Cardiac septum (tissue), 1 donor: Measurements from ENCODE around the gene MICAL3. TPM values are rescaled to one million over a fixed set of nuclear protein-coding genes. Genes with fewer than 3 reads are reported as not detected.
A peak's percentile ranks its signal among the peaks of the same experiment; 100 is the strongest.
"Not testable (repeated sequence)": the region's sequence is repeated elsewhere in the genome, so short reads cannot be mapped to it uniquely, and the experiment has no call there.

ENCODE experiments used
- DNase-seq: peaks from one replicate; pipeline ENCODE4 v3.0.0-alpha.2; 2020; ENCODE audit warnings: low spot score
- intact Hi-C: fragments of 100-400 bp; cut with DNase I; formaldehyde crosslinking; loops from one replicate; pipeline ENCODE4 v1.14.0; 2022
- total RNA-seq: library from RNA; stranded (reverse); fragmentation: NEBNext Ultra II Directional; extraction: Animal tissue kit (Norgen Biotek cat#: 25700); gene quantifications from one replicate; pipeline ENCODE4 v1.2.1, GENCODE V29; 2021
- donor health status: DM: no; HTN: no; CAD: no.

Gene MICAL3
- total RNA-seq, 1 donor from 2014 or later: 126 TPM

DNA sequence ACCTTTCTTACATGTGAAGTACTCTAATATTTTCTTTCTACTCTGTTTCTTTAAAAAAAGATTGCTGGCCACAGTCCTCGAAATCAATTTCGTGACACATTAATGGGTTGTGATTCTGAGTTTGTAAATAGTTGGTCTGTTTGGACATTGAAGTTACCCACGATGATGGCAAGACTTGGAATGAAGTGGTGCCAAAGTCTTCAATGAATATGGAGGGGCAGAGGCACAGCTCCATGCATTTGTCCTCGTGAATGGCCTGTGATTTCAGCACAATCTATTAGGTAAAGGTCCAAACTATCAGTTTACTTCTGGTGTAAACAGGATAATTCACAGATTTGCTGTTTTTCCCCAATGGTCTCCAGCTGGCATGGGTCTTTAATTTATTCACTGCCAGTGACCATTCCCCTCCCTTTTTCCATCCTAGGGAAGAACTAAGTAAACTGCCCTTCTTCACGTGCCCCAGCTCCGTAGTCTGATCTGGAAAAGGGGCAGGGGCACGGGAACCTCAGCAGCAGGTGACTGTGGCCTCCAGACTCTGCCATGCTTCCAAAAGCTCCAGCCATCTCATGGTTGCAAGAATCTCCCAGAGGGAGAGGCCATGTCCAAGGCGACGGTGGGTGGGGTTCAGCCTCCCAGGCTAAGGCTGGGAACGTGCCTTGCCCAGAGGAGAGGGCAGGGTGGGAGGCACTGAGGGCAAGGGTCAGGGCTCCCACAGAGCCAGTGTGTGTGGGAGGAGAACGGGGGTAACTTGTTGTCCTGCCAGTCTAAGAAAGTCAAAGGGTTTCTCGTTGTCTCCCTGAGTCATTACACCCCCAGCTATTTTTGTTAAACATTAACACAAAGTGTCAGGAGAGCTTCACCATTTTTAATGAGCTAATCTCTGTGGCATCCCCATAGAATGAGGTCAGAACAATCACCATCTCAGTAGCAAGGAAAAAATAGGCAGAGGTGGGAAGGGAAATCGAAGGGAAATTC is 36.6 kb upstream of the MICAL3 start:
- no peak for DNase-seq
- intact Hi-C loops: no loop called here

DNA sequence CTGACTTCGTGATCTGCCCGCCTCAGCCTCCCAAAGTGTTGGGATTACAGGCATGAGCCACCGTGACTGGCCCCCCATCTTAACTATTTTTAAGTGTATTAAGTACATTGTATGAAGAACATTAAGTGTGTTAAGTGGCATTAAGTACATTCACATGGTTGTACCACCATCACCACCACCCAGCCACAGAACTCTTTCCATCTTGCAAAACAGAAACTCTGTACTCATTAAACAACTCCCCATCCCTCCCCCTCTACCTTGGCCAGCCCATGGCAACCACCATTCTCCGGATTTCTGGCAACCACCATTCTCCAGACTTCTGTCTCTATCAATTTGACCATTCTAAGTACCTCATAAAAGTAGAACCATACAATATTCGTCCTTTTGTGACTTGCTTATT is 35.6 kb upstream of the MICAL3 start:
- intact Hi-C loops: no loop called here
- DNase-seq: no peak

DNA sequence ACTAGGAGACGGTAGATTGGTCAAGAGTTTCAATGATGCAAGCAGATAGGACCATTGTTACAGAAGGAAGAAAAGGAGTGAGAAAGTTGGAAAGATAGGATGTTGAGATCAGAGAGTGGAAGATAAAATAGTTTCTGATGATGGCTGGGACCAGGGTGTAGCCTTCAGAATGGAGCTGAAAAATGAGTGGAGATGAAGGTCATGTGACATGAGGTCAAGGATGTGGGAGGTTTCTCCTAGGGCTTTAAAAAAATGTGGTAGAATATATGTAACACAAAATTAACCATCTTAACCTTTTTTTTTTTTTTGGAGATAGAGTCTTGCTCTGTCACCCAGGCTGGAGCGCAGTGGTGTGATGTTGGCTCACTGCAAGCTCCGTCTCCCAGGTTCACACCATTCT is 35.1 kb upstream of the MICAL3 start:
- intact Hi-C loops: no loop called here
- DNase-seq: no peak

DNA sequence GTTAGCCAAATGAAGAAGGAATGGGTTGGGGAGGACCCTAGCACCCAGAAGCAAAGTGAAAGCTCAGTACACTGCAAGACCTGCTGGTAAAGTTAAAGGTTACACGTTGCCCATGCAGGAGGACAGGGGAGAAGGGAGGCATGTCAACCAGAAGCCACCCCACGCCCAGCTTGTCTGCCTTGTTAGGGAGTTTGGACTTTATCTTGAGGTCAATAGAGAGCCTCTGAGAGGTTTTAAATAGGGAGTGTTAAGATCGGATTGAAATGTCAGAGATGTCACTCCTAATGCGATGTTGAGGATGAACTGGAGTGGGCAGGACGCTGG is 34.7 kb upstream of the MICAL3 start:
- no peak for DNase-seq
- intact Hi-C loops: no loop called here

DNA sequence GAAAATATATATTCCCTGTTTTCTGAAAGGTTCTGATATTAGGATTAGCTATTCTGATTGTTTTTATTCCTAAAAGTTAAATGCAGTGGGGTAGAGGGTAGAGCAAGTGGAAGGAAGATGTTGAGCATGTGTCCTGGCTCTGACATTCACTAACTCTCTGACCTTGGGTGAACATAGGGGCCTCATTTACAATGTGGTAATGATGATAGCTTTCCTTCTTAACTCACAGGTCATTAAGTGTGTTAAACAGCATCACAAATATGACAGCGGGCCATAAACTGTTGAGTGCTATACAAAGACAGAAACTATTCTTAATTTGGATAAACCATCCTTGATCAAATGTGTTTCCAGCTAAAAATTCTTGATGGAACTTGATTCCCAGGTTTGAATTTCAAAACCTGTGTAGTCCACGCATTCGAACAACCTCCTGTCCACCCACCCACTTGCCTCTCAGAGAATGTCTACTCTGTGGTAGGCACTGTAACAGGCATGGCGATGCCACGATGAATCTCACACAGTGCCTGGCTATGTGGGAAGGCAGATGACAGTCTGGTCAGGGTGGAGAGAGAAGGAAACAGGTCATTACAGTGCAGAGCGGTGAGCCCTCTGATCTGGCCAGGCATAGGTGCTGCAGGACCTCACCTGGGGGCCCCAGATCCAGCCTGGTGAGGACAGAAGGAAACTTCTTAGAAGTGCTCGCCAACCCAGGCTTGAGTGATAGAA is 34.2 kb upstream of the MICAL3 start:
- no peak for DNase-seq
- intact Hi-C loops: no loop called here

DNA sequence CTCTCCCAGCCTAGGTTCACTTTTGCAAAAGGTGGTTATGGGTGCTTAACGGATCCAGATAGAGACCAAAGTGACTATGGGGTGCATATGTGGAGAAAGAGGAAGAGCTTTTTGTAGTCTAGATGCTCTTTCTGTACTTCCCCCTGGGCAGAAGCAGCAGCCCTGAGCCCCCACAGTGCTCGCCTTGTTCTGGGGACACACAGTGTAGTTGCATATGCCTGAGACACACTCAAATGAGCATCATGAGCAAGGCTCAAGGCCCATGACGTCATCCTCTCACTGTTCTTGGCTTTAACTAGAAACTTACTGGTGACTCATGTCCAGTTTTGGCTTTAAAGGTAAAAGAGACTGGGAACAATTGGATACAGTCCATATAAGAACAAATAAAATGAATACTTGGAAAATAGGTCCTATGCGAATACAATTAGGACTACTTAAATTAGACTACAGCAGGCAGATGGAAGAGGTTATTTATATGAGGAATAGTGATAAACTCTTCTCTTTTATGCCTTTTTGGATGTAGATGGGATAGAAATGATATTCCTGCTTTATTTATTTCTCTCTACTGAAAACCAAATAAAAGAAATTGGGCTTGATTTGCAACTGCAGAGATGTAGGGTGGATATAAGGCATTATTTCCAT is 33.3 kb upstream of the MICAL3 start:
- DNase-seq: no peak
- intact Hi-C loops: no loop called here

DNA sequence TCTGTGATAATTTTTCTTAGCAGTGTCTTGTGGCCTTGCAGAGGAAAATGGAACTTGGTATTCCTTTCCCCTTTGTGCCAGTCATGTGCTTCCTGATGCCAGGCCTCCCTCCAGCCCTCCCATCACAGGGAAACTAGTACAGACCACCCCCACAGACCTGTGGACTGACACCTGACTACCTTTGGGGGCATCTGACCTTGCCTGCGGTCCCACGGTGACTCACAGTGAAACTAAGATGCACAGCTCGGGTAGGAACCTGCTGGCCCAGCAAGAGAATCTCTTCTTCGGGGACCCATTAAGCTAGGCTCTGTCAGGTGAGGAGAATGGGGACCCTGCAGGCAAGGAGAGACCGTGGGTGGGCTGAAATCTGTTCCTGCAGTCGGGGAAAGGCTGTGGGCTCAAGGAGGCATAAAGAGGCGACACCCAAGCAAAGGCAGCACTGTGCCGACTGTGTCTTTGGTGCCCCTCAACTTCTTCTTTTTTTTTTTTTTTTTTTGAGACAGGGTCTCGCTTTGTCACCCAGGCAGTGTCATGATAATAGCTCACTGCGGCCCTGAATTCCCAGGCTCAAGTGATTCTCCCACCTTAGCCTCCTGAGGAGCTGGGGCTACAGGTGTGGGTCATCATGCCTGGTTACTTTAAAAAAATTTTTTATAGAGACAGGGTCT is 32.6 kb upstream of the MICAL3 start:
- no peak for DNase-seq
- intact Hi-C loops: no loop called here

DNA sequence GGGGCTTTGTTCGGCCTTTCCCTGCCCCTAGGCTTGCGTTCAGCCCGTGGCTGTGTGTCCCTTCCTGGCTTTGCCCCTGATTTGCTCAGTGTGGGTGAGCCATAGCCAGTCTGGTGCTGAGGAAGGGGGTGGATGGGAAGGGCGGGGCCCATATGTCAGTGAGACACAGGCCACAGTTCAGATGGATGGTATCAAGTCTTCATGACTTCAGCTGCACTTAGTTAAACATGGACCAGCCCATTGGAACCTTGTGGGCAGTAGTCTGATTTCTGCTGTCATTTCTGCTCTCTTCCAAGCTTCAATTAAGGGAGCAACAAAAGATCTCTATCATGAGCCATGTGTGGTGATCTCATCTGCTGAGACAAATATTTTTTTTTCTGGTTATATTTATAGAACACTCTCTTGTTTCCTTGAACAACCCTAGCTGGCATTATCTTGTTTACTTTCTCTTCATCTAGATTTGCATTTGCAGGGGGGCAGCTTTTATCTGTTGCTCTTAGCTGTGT is 31.9 kb upstream of the MICAL3 start:
- intact Hi-C loops: no loop called here
- no peak for DNase-seq

DNA sequence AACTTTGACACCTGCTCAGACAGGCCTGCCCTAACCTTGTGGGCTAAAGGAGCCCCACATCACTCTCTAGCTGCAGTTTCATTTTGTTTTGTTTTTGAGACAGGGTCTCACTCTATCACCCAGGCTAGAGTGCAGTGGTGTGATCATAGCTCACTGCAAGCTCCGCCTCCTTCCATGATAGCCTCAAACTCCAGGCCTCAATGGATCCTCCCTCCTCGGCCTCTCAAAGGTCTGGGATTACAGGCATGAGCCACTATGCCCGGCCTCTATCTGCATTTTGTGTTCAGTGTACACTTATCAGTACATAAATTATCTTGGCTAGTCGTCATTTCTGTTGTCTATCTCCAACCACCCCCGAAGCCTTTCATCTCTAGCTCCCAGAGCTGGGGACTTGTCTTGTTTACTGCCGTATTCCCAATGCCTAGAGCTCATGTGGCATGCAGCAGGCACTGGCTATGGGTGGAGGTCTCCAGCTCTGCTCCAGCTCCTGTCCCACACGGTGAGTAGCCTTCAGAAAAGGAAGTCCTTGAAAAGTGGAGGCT is 31.3 kb upstream of the MICAL3 start:
- intact Hi-C loops: no loop called here
- no peak for DNase-seq

DNA sequence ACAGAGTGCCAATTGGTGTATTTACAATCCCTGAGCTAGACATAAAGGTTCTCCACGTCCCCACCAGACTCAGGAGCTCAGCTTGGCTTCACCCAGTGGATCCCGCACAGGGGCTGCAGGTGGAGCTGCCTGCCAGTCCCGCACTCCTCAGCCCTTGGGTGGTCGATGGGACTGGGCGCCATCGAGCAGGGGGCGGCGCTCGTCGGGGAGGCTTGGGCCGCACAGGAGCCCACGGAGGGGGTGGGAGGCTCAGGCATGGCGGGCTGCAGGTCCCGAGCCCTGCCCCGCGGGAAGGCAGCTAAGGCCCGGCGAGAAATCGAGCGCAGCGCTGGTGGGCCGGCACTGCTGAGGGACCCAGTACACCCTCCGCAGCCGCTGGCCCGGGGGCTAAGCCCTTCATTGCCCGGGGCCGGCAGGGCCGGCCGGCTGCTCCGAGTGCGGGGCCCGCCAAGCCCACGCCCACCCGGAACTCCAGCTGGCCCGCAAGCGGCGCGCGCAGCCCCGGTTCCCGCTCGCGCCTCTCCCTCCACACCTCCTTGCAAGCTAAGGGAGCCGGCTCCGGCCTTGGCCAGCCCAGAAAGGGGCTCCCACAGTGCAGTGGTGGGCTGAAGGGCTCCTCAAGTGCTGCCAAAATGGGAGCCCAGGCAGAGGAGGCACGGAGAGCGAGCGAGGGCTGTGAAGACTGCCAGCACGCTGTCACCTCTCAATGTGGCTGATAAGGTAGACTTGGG is 29.0 kb upstream of the MICAL3 start:
- intact Hi-C loops, DNase-seq: not testable (repeated sequence)

DNA sequence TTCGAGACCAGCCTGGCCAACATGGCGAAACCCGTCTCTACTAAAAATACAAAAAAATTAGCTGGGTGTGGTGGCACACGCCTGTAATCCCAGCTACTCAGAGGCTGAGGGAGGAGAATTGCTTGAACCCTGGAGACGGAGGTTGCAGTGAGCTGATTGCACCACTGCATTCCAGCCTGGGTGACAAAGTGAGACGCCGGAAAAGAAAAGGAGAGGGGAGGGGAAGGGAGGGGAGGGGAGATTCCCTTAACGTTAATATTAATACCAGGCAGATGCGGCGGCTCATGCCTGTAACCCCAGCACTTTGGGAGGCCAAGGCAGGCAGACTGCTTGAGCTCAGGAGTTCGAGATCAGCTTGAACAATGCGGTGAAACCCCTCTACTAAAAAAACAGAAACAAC is 26.8 kb upstream of the MICAL3 start:
- intact Hi-C loops, DNase-seq: not testable (repeated sequence)

DNA sequence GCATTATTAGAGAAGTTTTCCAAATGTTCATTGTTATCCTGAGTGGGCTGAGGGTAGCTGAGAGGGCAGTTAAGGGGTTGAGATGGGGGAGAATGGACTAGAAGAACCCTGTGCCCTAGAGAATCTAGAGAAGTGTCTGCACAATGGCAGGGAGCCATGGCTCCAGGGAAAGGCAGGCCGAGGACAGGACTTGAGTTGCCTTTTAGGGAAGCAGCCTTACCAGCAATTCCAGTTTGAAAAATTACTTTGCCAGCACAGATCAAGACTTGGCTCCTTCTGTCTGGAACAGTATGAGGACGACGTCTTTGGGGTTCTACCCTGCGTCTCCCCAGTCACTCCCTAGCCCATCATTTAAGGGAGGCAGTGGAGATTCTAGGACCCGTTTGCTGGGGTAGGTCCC is 25.7 kb upstream of the MICAL3 start:
- DNase-seq: no peak
- intact Hi-C loops: no loop called here

DNA sequence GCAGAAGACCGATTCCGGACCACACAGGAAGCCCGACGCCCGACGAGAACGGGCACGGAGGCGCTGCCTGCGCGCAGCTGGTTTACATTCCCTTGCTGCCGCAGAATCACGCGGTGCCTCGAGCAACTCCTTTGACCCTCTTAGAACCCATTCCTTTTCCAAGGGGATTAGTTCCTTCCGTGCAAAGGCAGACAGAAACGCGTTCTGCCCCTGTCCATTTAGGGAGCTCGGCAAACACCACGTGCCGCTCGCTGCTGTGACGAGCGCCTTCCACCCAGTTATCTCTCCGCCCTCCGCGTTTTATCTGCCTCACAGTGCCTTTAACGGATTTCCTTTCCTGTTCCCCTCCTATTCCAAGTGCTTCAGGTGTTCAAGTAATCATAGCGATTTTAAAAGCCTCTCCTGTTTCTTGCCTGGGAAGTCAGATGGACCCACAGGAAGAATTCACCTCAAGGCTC is 24.1 kb upstream of the MICAL3 start:
- intact Hi-C loops: no loop called here
- DNase-seq: no peak

DNA sequence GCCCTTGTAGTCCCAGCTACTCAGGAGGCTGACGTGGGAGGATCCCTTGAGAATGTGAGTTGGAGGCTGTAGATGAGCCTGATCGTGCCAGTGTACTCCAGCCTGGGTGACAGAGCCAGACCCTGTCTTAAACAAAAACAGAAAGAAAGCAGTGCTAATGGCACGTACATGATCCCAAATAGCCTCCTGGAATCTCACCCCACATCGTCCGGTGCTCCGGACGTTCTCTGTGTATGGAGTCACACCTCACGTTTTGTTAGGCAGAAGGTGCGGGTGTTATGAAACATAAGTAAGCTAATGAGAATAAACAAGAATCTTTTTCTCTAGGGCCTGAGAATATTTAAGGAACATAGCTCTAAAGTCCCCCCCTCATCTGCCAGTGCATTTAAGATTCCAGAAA is 23.7 kb upstream of the MICAL3 start:
- DNase-seq: no peak
- intact Hi-C loops: no loop called here

DNA sequence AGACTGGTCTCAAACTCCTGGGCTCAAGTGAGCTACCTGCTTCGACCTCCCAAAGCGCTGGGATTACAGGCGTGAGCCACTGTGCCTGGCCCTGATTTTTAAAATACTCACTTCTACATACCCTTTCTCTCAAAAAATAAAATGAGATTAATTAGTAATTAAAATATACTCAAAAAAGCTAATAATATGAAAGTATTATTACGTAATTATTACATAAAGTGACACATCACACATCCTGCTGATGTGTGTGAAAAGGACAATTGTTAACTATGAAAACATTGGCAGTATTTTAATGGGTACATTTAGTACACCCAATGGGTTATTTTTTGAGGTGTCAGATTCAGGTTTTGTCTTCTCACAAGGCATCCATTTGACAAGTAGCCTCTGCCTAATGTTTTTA is 21.4 kb upstream of the MICAL3 start:
- DNase-seq: no peak
- intact Hi-C loops: no loop called here

DNA sequence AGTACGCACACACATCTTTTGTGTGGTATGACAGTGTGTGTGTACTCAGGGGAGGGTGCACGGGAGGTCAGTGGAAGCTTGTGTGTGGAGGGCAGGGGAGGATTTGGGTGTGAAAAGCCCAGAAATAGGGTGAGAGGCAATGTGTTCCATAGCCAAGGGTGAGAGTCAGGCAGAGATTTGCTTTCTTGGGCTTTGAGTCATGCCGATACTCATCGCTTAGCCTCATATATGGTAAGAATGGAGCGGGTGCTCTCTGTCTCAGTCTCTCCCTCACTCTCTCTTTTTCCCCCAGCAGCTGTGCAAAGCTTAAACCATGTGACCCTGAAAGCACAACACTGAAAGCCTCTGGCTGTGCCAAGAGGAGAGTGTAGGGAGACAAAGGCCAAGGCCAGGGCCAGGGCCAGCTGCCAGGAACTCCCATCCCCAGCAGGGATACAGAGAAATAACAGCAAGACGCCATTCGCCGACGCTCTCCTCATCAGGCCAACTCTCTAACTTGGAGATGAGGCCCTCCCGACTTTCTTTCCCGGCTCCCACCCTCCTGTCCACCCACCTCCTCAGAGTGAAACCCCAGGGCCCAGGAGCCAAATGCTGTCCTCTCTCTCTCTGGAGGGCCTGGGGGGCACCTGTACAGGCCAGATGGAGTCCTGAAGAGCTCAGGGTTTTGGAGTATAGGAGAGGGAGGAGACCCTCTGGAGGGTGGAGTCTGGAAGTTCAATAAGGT is 20.3 kb upstream of the MICAL3 start:
- intact Hi-C loops: no loop called here
- peak; percentile 87 for DNase-seq

DNA sequence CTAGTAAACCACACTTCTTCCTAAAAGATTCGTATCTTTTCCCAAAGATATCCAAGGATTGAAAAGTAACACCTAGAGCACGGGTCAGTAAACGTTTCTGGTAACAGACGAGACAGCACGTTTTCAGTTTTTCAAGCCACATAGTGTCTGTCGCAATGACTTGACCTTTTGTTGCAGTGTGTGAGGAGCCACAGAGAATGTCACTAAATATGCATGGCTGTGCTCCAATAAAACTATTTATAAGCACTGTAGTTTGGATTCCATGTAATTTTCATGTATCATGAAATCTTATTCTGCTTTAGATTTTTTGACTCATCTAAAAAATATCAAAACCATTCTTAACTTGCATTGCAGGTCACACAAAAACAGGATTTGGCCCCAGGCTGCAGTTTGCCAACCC is 18.3 kb upstream of the MICAL3 start:
- no peak for DNase-seq
- intact Hi-C loops: no loop called here

DNA sequence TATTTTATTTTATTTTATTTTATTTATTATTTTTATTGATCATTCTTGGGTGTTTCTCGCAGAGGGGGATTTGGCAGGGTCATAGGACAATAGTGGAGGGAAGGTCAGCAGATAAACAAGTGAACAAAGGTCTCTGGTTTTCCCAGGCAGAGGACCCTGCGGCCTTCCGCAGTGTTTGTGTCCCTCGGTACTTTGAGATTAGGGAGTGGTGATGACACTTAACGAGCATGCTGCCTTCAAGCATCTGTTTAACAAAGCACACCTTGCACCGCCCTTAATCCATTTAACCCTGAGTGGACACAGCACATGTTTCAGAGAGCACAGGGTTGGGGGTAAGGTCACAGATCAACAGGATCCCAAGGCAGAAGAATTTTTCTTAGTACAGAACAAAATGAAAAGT is 16.5 kb upstream of the MICAL3 start:
- intact Hi-C loops, DNase-seq: not testable (repeated sequence)
